Caco-2 (cell line): ENCODE data around the gene EHBP1. TPM values are rescaled to one million over a fixed set of nuclear protein-coding genes. Genes with fewer than 3 reads are reported as not detected.

Source experiments
- BruUV-seq: library from RNA; stranded (reverse); fragments of 400-500 nt; replicated peaks from 2 replicates; lab custom pipeline; 2021; lab: Mats Ljungman, UMichigan
- CTCF ChIA-PET: fragments of 300-600 bp; sonication (Branson Sonifier 250); formaldehyde crosslinking; loops from one replicate; lab custom pipeline; 2022; ENCODE audit warnings: antibody characterized with exemption; lab: Charles Lee
- POLR2A ChIA-PET: fragments of 300-600 bp; sonication (Branson Sonifier 250); formaldehyde crosslinking; loops from one replicate; lab custom pipeline; 2022; ENCODE audit warnings: antibody characterized with exemption; lab: Charles Lee
- DNase-seq, 2 experiments: peaks; one replicate each; pipeline versions ENCODE4 v3.0.0 to v3.0.0-alpha.2; 2020 to 2022
- H3K27me3 ChIP-seq: replicated peaks from 2 replicates; pipeline ENCODE4 v1.6.0; 2011; ENCODE audit warnings: low read length; ENCODE audit not compliant: control insufficient read depth, insufficient read depth
- H3K36me3 ChIP-seq: 2 replicates; pipeline ENCODE4 v1.5.1; 2011; ENCODE audit warnings: low read length; ENCODE audit not compliant: control insufficient read depth, insufficient read depth
- H3K4me1 ChIP-seq: fragments of 250-450 bp; sonication (Bioruptor Pico); 2 replicates; pipeline ENCODE4 v1.5.1; 2020; ENCODE audit warnings: mild to moderate bottlenecking
- H3K4me3 ChIP-seq: 2 replicates; pipeline ENCODE4 v1.5.1; 2011; ENCODE audit warnings: low read depth, mild to moderate bottlenecking, control low read depth, low read length
- H3K9me3 ChIP-seq: fragments of 250-450 bp; sonication (Bioruptor Pico); 2 replicates; pipeline ENCODE4 v1.5.1; 2020; ENCODE audit warnings: mild to moderate bottlenecking, moderate library complexity
- H3K27ac Mint-ChIP-seq: one replicate; pipeline ENCODE4 v1.8.0; 2022; ENCODE audit warnings: mixed read lengths; ENCODE audit not compliant: unreplicated experiment
- H3K27me3 Mint-ChIP-seq: one replicate; pipeline ENCODE4 v1.8.0; 2022; ENCODE audit warnings: mixed read lengths; ENCODE audit not compliant: insufficient read depth, unreplicated experiment
- H3K36me3 Mint-ChIP-seq: one replicate; pipeline ENCODE4 v1.8.0; 2022; ENCODE audit warnings: mild to moderate bottlenecking, mixed read lengths; ENCODE audit not compliant: insufficient read depth, unreplicated experiment
- H3K4me1 Mint-ChIP-seq: one replicate; pipeline ENCODE4 v1.8.0; 2022; ENCODE audit warnings: low read depth, mixed read lengths; ENCODE audit not compliant: unreplicated experiment
- H3K4me3 Mint-ChIP-seq: one replicate; pipeline ENCODE4 v1.8.0; 2022; ENCODE audit warnings: mild to moderate bottlenecking, moderate library complexity, mixed read lengths; ENCODE audit not compliant: unreplicated experiment
- H3K9me3 Mint-ChIP-seq: one replicate; pipeline ENCODE4 v1.8.0; 2022; ENCODE audit warnings: mixed read lengths; ENCODE audit not compliant: unreplicated experiment
- CTCF ChIP-seq, 2 experiments: fragments of 200-600 bp in 1 of 2; IDR thresholded peaks; 1 replicate in 1 of 2; 2 replicates in 1 of 2; pipeline versions ENCODE4 v1.5.1 to v1.8.0; 2011 to 2022; ENCODE audit warnings: antibody characterized with exemption in 1 of 2, control low read depth in 1 of 2, inconsistent platforms in 1 of 2, low read depth in 1 of 2, low read length in 1 of 2, mild to moderate bottlenecking in 1 of 2, moderate library complexity in 1 of 2; ENCODE audit not compliant: insufficient read depth in 1 of 2, severe bottlenecking in 1 of 2, unreplicated experiment in 1 of 2
- intact Hi-C: fragments of 100-400 bp; cut with micrococcal nuclease; formaldehyde crosslinking; loops from one replicate; pipeline ENCODE4 v1.10.0; 2022; ENCODE audit not compliant: unreplicated experiment
- total RNA-seq: library from RNA; stranded (reverse); gene quantifications from 2 replicates; pipeline ENCODE4 v1.2.3, GENCODE V29; 2022

The EHBP1 gene
- total RNA-seq, 1 experiment from 2014 or later = 120 TPM

GRCh38 chr2:63009490-63009889 is 304.0 kb downstream of the EHBP1 start:
- TF ChIP-seq CTCF (IDR thresholded peaks at IDR 0.05; ENCODE audit: insufficient read depth in 1 of 2, low read depth in 1 of 2, low read length in 1 of 2, severe bottlenecking in 1 of 2, unreplicated experiment in 1 of 2) = no peak
- POLR2A ChIA-PET = no interaction called here
- H3K36me3 ChIP-seq = no peaks in the 10 kb centered on the region; the same call in none of the 2 replicates
- Mint-ChIP-seq H3K4me3 (no peak overlapping the region), H3K36me3 (peaks cover 20% of the 10 kb centered on the region), H3K4me1 (no peaks in the 10 kb centered on the region), H3K9me3 (no peaks in the 10 kb centered on the region), H3K27me3 (no peaks in the 10 kb centered on the region), H3K27ac (no peak overlapping the region)
- H3K4me3 ChIP-seq = no peak overlapping the region
- H3K27me3 ChIP-seq = no peaks in the 10 kb centered on the region
- H3K9me3 ChIP-seq = no peaks in the 10 kb centered on the region
- DNase-seq = no peak
- intact Hi-C loops = loop anchor here (10.0 kb wide), 1 partner anchor 225 kb away; no protein-coding TSS in a partner anchor
- CTCF ChIA-PET = no interaction called here
- H3K4me1 ChIP-seq = no peaks in the 10 kb centered on the region
- BruUV-seq = no TSS peak

GRCh38 chr2:63012541-63012940 is 307.0 kb downstream of the EHBP1 start:
- intact Hi-C loops = no loop called here
- no peak overlapping the region for H3K4me3 ChIP-seq
- peaks cover 13% of the 10 kb centered on the region for H3K36me3 Mint-ChIP-seq
- H3K4me1 ChIP-seq = no peaks in the 10 kb centered on the region
- no peaks in the 10 kb centered on the region for H3K27me3 ChIP-seq
- no peak for TF ChIP-seq CTCF (IDR thresholded peaks at IDR 0.05; ENCODE audit: insufficient read depth in 1 of 2, low read depth in 1 of 2, low read length in 1 of 2, severe bottlenecking in 1 of 2, unreplicated experiment in 1 of 2)
- no peak for DNase-seq
- no peaks in the 10 kb centered on the region; the same call in 1 of the 2 replicates for H3K36me3 ChIP-seq
- H3K27me3 Mint-ChIP-seq = no peaks in the 10 kb centered on the region
- H3K9me3 Mint-ChIP-seq = no peaks in the 10 kb centered on the region
- no peaks in the 10 kb centered on the region for H3K4me1 Mint-ChIP-seq
- ChIA-PET CTCF (no interaction called here), POLR2A (no interaction called here)
- no TSS peak for BruUV-seq
- H3K9me3 ChIP-seq = no peaks in the 10 kb centered on the region
- H3K4me3 Mint-ChIP-seq = no peak overlapping the region
- H3K27ac Mint-ChIP-seq = no peak overlapping the region

- CTCF ChIA-PET = no interaction called here
- no peaks in the 10 kb centered on the region for H3K27me3 Mint-ChIP-seq
- POLR2A ChIA-PET = no interaction called here
These were observed 307.9 kb downstream of the EHBP1 start for GRCh38 chr2:63013438-63013837.

More at GRCh38 chr2:63013438-63013837, 307.9 kb downstream of the EHBP1 start:
- no peak for DNase-seq
- H3K4me1 ChIP-seq = no peaks in the 10 kb centered on the region
- no TSS peak for BruUV-seq
- Mint-ChIP-seq H3K27ac (no peak overlapping the region), H3K36me3 (peaks cover 13% of the 10 kb centered on the region), H3K9me3 (no peaks in the 10 kb centered on the region), H3K4me1 (no peaks in the 10 kb centered on the region), H3K4me3 (no peak overlapping the region)
- intact Hi-C loops = no loop called here
- no peak overlapping the region for H3K4me3 ChIP-seq
- H3K36me3 ChIP-seq = no peaks in the 10 kb centered on the region; the same call in 1 of the 2 replicates
- TF ChIP-seq CTCF (IDR thresholded peaks at IDR 0.05; ENCODE audit: insufficient read depth in 1 of 2, low read depth in 1 of 2, low read length in 1 of 2, severe bottlenecking in 1 of 2, unreplicated experiment in 1 of 2) = no peak
- no peaks in the 10 kb centered on the region for H3K9me3 ChIP-seq
- no peaks in the 10 kb centered on the region for H3K27me3 ChIP-seq
